Thyroid gland (tissue), 4 donors: ENCODE measurements around the gene PTPN3. TPM values are rescaled to one million over a fixed set of nuclear protein-coding genes. Genes with fewer than 3 reads are reported as not detected.

Experiments
- DNase-seq, 2 donors: peaks; one replicate each; pipeline ENCODE4 v3.0.0-alpha.2; 2019
- H3K27ac ChIP-seq, 3 donors: fragments of 200-600 bp; sonication (generic); 1 replicate in 2 of 3; 2 replicates in 1 of 3; pipeline ENCODE4 v1.5.1; 2016 to 2019; ENCODE audit warnings: mild to moderate bottlenecking in 1 of 3, moderate library complexity in 1 of 3
- H3K27me3 ChIP-seq: fragments of 200-600 bp; sonication (generic); one replicate; pipeline ENCODE4 v1.5.1; 2019
- H3K36me3 ChIP-seq, 2 donors: fragments of 200-600 bp; sonication (generic); one replicate each; pipeline ENCODE4 v1.5.1; 2016 to 2019
- H3K4me1 ChIP-seq, 2 donors: fragments of 200-600 bp; sonication (generic); one replicate each; pipeline ENCODE4 v1.5.1; 2017 to 2019
- H3K4me3 ChIP-seq, 3 donors: fragments of 200-600 bp; sonication (generic); replicated peaks in 1 of 3; 1 replicate in 2 of 3; 2 replicates in 1 of 3; pipeline ENCODE4 v1.5.1; 2016; ENCODE audit warnings: mild to moderate bottlenecking in 1 of 3
- H3K9me3 ChIP-seq: fragments of 200-600 bp; sonication (generic); one replicate; pipeline ENCODE4 v1.5.1; 2017
- POLR2A ChIP-seq, 2 donors: fragments of 450-650 bp; IDR thresholded peaks; one replicate each; pipeline ENCODE4 v1.6.1; 2017; ENCODE audit warnings: antibody characterized with exemption in 2 of 2, mild to moderate bottlenecking in 2 of 2, moderate library complexity in 1 of 2
- WGBS, 2 donors: methylation state at CpG; one replicate each; pipeline ENCODE4 v1.1.5; 2017; 5-methylcytosine and 5-hydroxymethylcytosine counted together
- intact Hi-C: fragments of 100-400 bp; cut with DNase I; formaldehyde crosslinking; loops from one replicate; pipeline ENCODE4 v1.15.1; 2023
- total RNA-seq, 4 donors: library from RNA; depleted of rRNA; stranded (reverse); fragments of >200 nt; gene quantifications; one replicate each; pipeline ENCODE4 v1.2.3, GENCODE V29; 2016
- TF ChIP-seq, protein P1 (sequence below), 6 experiments: fragments of 200-600 bp in 3 of 6; fragments of 450-650 bp in 3 of 6; sonication (generic) in 3 of 6; IDR thresholded peaks; one replicate each; pipeline ENCODE4 v1.5.1; 2016 to 2019; ENCODE audit warnings: antibody characterized with exemption in 6 of 6, mild to moderate bottlenecking in 2 of 6, inconsistent platforms in 1 of 6, moderate library complexity in 1 of 6

Gene PTPN3
- total RNA-seq, 4 donors from 2014 or later: 18.6 to 22.0 (median 21.3) TPM

DNA sequence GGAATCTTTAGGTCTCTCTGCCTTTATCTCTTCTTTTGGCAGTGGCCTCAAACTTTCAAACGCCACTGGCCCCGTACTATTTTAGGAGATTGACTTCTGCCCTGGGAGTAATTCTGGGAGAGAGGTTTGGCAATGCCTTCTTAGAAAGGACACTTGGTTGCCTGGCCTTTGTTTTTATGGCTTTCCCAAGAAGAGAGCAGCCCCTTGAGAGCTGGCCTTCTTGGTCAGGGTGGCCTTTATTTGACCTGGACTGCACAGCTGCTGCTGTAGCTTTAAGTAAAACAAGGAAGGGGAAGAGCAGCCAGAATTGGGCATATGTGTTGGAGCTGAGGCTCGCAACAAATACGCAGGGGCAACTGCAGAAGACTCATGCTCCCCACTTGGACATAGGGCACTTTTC is 60.8 kb downstream of the PTPN3 start:
- no peak overlapping the region for H3K4me3 ChIP-seq
- TF ChIP-seq POLR2A (IDR thresholded peaks at IDR 0.05): no peak
- no peak overlapping the region for H3K27ac ChIP-seq
- H3K4me1 ChIP-seq: no peaks in the 10 kb centered on the region
- intact Hi-C loops: no loop called here
- WGBS, 2 donors: 76 to 85% methylated on average over 4 of the region's 4 CpGs
- H3K27me3 ChIP-seq: no peaks in the 10 kb centered on the region
- peaks cover 0 to 8% of the 10 kb centered on the region in 2 donors for H3K36me3 ChIP-seq
- H3K9me3 ChIP-seq: no peaks in the 10 kb centered on the region
- no peak for DNase-seq

DNA sequence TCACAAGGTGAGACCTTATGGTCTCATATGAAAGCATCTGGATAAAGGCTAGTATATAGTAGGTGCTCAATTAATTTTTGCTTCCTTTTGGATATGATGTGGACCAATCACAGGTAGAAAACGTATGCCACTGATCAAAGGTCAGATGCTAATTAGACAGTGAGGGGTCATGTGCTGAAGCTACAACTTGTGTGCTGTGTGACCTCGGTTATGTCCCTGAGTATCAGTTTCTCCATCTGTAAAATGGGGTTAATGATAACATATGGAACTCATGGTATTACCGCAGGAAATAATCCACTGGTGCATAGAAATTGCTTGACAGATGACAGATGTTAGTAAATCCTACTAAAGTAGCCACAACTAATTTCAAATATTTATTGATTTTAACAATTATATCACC is 62.0 kb downstream of the PTPN3 start:
- 94 to 98% methylated on average over 3 of the region's 3 CpGs for WGBS, 2 donors
- Histone ChIP-seq H3K4me1 (no peaks in the 10 kb centered on the region), H3K27ac (no peak overlapping the region), H3K4me3 (no peak overlapping the region), H3K27me3 (no peaks in the 10 kb centered on the region), H3K36me3 (peaks cover 0 to 8% of the 10 kb centered on the region in 2 donors), H3K9me3 (no peaks in the 10 kb centered on the region)
- DNase-seq: no peak
- intact Hi-C loops: no loop called here
- TF ChIP-seq POLR2A (IDR thresholded peaks at IDR 0.05): no peak
- TF ChIP-seq, protein P1, sequence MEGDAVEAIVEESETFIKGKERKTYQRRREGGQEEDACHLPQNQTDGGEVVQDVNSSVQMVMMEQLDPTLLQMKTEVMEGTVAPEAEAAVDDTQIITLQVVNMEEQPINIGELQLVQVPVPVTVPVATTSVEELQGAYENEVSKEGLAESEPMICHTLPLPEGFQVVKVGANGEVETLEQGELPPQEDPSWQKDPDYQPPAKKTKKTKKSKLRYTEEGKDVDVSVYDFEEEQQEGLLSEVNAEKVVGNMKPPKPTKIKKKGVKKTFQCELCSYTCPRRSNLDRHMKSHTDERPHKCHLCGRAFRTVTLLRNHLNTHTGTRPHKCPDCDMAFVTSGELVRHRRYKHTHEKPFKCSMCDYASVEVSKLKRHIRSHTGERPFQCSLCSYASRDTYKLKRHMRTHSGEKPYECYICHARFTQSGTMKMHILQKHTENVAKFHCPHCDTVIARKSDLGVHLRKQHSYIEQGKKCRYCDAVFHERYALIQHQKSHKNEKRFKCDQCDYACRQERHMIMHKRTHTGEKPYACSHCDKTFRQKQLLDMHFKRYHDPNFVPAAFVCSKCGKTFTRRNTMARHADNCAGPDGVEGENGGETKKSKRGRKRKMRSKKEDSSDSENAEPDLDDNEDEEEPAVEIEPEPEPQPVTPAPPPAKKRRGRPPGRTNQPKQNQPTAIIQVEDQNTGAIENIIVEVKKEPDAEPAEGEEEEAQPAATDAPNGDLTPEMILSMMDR (IDR thresholded peaks at IDR 0.05): no peak

DNA sequence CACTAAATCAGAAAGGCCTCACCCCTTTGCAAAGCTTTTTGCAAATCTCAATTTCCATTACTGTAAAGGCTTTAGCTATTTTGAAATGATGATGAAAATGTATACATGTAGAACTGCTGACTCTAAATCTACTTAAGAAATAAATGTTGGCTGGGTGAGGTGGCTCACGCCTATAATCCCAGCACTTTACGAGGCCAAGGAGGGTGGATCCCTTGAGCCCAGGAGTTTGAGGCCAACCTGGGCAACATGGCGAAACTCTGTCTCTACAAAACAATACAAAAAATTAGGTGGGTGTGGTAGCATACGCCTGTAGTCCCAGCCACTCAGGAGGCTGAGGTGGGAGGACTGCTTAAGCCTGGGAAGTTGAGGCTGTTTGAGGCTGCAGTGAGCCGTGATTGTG is 64.6 kb downstream of the PTPN3 start:
- Histone ChIP-seq H3K9me3 (no peaks in the 10 kb centered on the region), H3K27ac (no peak overlapping the region), H3K27me3 (no peaks in the 10 kb centered on the region), H3K4me3 (no peak overlapping the region), H3K4me1 (no peaks in the 10 kb centered on the region), H3K36me3 (peaks cover 0 to 8% of the 10 kb centered on the region in 2 donors)
- no peak for DNase-seq
- intact Hi-C loops: no loop called here
- WGBS, 2 donors: 96% methylated on average over 5 of the region's 5 CpGs
- TF ChIP-seq POLR2A (IDR thresholded peaks at IDR 0.05): no peak
- TF ChIP-seq, protein P1 (IDR thresholded peaks at IDR 0.05): no peak

DNA sequence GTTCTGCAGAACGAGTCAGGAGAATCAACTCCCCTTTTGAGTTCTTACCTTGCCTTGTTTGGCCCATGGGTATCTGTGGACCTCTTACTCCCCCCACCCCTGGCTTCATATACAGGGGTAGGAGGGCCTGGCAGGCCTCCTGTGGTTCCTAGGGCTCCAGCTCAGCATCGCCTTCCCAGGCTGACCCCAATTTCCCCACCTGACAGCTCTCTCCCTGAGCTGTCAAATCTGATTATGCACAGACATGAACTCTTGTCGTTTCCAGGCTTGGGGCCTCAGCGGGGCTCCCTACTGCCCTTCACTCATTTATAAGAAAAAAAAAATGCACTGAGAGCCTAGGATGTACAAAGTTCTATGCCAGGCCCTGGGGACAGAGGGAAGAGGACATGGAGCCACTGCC is 67.9 kb downstream of the PTPN3 start:
- Histone ChIP-seq H3K27me3 (no peaks in the 10 kb centered on the region), H3K36me3 (peaks cover 4 to 12% of the 10 kb centered on the region in 2 donors), H3K27ac (no peak overlapping the region), H3K4me3 (no peak overlapping the region), H3K9me3 (no peaks in the 10 kb centered on the region), H3K4me1 (no peaks in the 10 kb centered on the region)
- 49 to 81% methylated on average over 4 of the region's 4 CpGs for WGBS, 2 donors
- TF ChIP-seq, protein P1 (IDR thresholded peaks at IDR 0.05): no peak
- no peak for TF ChIP-seq POLR2A (IDR thresholded peaks at IDR 0.05)
- intact Hi-C loops: no loop called here
- DNase-seq: no peak

DNA sequence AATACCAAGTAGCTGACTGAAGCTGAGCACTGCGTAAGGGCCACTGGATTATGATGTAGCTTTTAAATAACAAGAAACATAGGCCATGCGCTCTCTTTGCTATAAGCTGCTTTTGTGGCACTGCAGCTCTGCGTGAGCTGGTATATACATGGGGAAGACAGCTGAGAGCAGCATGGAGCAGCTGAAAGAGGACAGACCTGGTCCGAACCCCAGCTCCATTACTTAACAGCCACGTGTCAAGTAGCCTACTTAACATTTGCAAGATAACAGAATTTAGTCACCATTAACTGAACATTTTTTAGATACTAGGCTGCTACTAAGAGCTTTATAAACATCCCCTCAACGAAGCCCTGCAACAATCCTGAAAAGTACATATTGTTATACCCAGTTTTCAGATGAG is 69.3 kb downstream of the PTPN3 start:
- WGBS, 2 donors: 91% methylated on average over 6 of the region's 6 CpGs
- Histone ChIP-seq H3K36me3 (peaks cover 0 to 12% of the 10 kb centered on the region in 2 donors), H3K27ac (no peak overlapping the region), H3K4me3 (no peak overlapping the region), H3K9me3 (no peaks in the 10 kb centered on the region), H3K27me3 (no peaks in the 10 kb centered on the region), H3K4me1 (no peaks in the 10 kb centered on the region)
- no peak for DNase-seq
- TF ChIP-seq, protein P1 (IDR thresholded peaks at IDR 0.05): no peak
- TF ChIP-seq POLR2A (IDR thresholded peaks at IDR 0.05): no peak
- intact Hi-C loops: no loop called here

DNA sequence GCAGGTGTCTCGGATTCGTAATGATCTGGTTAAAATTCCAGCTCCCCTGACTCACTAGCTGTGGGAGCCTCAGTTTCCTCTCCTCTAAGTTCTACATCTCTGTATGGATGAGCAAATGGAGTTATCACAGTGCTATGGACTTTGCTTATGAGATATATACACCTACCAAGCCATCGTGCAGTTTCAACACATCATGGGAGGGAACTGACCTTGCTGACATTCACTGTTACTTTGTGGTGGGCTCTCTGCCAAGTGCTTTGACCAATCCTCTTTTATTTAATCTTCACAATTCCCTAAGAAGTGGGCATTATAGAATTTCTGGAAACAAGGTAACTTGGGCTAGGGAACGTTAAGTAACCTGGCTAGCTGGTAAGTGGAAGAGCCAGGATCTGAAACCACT is 70.2 kb downstream of the PTPN3 start:
- intact Hi-C loops: no loop called here
- no peaks in the 10 kb centered on the region for H3K27me3 ChIP-seq
- H3K27ac ChIP-seq: no peak overlapping the region
- no peak for DNase-seq
- no peak overlapping the region for H3K4me3 ChIP-seq
- no peaks in the 10 kb centered on the region for H3K9me3 ChIP-seq
- peaks cover 0 to 12% of the 10 kb centered on the region in 2 donors for H3K36me3 ChIP-seq
- H3K4me1 ChIP-seq: peaks cover 0 to 7% of the 10 kb centered on the region in 2 donors
- no peak for TF ChIP-seq POLR2A (IDR thresholded peaks at IDR 0.05)
- TF ChIP-seq, protein P1 (IDR thresholded peaks at IDR 0.05): no peak
- WGBS, 2 donors: 77 to 80% methylated on average over 4 of the region's 4 CpGs
